ENCODE results near the gene LDB2.

LDB2 gene

GRCh38 chr4:16706251-16706650, 192.2 kb downstream of the LDB2 start:
- Mint-ChIP-seq H3K36me3 (ENCODE audit: low read depth) (no peaks in the 10 kb centered on the region), H3K4me1 (no peaks in the 10 kb centered on the region), H3K27me3 (no peaks in the 10 kb centered on the region), H3K9me3 (peaks cover 4% of the 10 kb centered on the region), H3K4me3 (no peak overlapping the region), H3K27ac (no peak overlapping the region)
- DNase-seq: no peak
- ATAC-seq: no peak

- peaks cover 4% of the 10 kb centered on the region for H3K9me3 Mint-ChIP-seq
- no peak for DNase-seq
- no peaks in the 10 kb centered on the region for H3K27me3 Mint-ChIP-seq
- H3K4me1 Mint-ChIP-seq: no peaks in the 10 kb centered on the region
- H3K36me3 Mint-ChIP-seq (ENCODE audit: low read depth): no peaks in the 10 kb centered on the region
- H3K27ac Mint-ChIP-seq: no peak overlapping the region
- ATAC-seq: no peak
- H3K4me3 Mint-ChIP-seq: no peak overlapping the region
Measured at GRCh38 chr4:16705341-16705740, 193.1 kb downstream of the LDB2 start.

GRCh38 chr4:16704489-16704888, 194.0 kb downstream of the LDB2 start:
- DNase-seq (no peak), ATAC-seq (no peak)
- no peaks in the 10 kb centered on the region for H3K36me3 Mint-ChIP-seq (ENCODE audit: low read depth)
- H3K27ac Mint-ChIP-seq: no peak overlapping the region
- no peaks in the 10 kb centered on the region for H3K27me3 Mint-ChIP-seq
- peaks cover 4% of the 10 kb centered on the region for H3K9me3 Mint-ChIP-seq
- H3K4me3 Mint-ChIP-seq: no peak overlapping the region
- H3K4me1 Mint-ChIP-seq: no peaks in the 10 kb centered on the region

- ATAC-seq (no peak), DNase-seq (no peak)
- Mint-ChIP-seq H3K9me3 (no peaks in the 10 kb centered on the region), H3K27me3 (no peaks in the 10 kb centered on the region), H3K36me3 (ENCODE audit: low read depth) (no peaks in the 10 kb centered on the region), H3K27ac (no peak overlapping the region), H3K4me3 (no peak overlapping the region), H3K4me1 (no peaks in the 10 kb centered on the region)
Measured at GRCh38 chr4:16695896-16696295, 202.5 kb downstream of the LDB2 start.

GRCh38 chr4:16694884-16695276, 203.6 kb downstream of the LDB2 start:
- Mint-ChIP-seq H3K27me3 (no peaks in the 10 kb centered on the region), H3K27ac (no peak overlapping the region), H3K4me1 (no peaks in the 10 kb centered on the region), H3K9me3 (no peaks in the 10 kb centered on the region), H3K36me3 (ENCODE audit: low read depth) (no peaks in the 10 kb centered on the region), H3K4me3 (no peak overlapping the region)
- ATAC-seq (no peak), DNase-seq (no peak)

GRCh38 chr4:16694173-16694883, 204.1 kb downstream of the LDB2 start:
- Mint-ChIP-seq H3K9me3 (no peaks in the 10 kb centered on the region), H3K4me1 (no peaks in the 10 kb centered on the region), H3K36me3 (ENCODE audit: low read depth) (no peaks in the 10 kb centered on the region), H3K4me3 (no peak overlapping the region), H3K27ac (no peak overlapping the region), H3K27me3 (no peaks in the 10 kb centered on the region)
- ATAC-seq (no peak), DNase-seq (no peak)

- Mint-ChIP-seq H3K27ac (no peak overlapping the region), H3K36me3 (ENCODE audit: low read depth) (no peaks in the 10 kb centered on the region), H3K4me1 (no peaks in the 10 kb centered on the region), H3K27me3 (no peaks in the 10 kb centered on the region), H3K9me3 (no peaks in the 10 kb centered on the region), H3K4me3 (no peak overlapping the region)
- DNase-seq: no peak
- ATAC-seq: no peak
Measured at GRCh38 chr4:16693641-16694040, 204.8 kb downstream of the LDB2 start.

- H3K36me3 Mint-ChIP-seq (ENCODE audit: low read depth): no peaks in the 10 kb centered on the region
- ATAC-seq (no peak), DNase-seq (no peak)
- H3K4me1 Mint-ChIP-seq: no peaks in the 10 kb centered on the region
- H3K9me3 Mint-ChIP-seq: no peaks in the 10 kb centered on the region
- no peak overlapping the region for H3K27ac Mint-ChIP-seq
- H3K27me3 Mint-ChIP-seq: no peaks in the 10 kb centered on the region
- H3K4me3 Mint-ChIP-seq: no peak overlapping the region
Measured at GRCh38 chr4:16692961-16693506, 205.4 kb downstream of the LDB2 start.

GRCh38 chr4:16692524-16692923, 205.9 kb downstream of the LDB2 start:
- ATAC-seq (no peak), DNase-seq (no peak)
- no peak overlapping the region for H3K4me3 Mint-ChIP-seq
- no peaks in the 10 kb centered on the region for H3K9me3 Mint-ChIP-seq
- no peaks in the 10 kb centered on the region for H3K27me3 Mint-ChIP-seq
- no peak overlapping the region for H3K27ac Mint-ChIP-seq
- no peaks in the 10 kb centered on the region for H3K4me1 Mint-ChIP-seq
- no peaks in the 10 kb centered on the region for H3K36me3 Mint-ChIP-seq (ENCODE audit: low read depth)

- no peak for DNase-seq
- no peaks in the 10 kb centered on the region for H3K36me3 Mint-ChIP-seq (ENCODE audit: low read depth)
- no peaks in the 10 kb centered on the region for H3K9me3 Mint-ChIP-seq
- no peak overlapping the region for H3K27ac Mint-ChIP-seq
- no peaks in the 10 kb centered on the region for H3K4me1 Mint-ChIP-seq
- H3K27me3 Mint-ChIP-seq: no peaks in the 10 kb centered on the region
- H3K4me3 Mint-ChIP-seq: no peak overlapping the region
- no peak for ATAC-seq
Measured at GRCh38 chr4:16692046-16692445, 206.4 kb downstream of the LDB2 start.

GRCh38 chr4:16691450-16691849, 207.0 kb downstream of the LDB2 start:
- Mint-ChIP-seq H3K4me3 (no peak overlapping the region), H3K9me3 (no peaks in the 10 kb centered on the region), H3K4me1 (no peaks in the 10 kb centered on the region), H3K36me3 (ENCODE audit: low read depth) (no peaks in the 10 kb centered on the region), H3K27me3 (no peaks in the 10 kb centered on the region), H3K27ac (no peak overlapping the region)
- no peak for DNase-seq
- no peak for ATAC-seq

GRCh38 chr4:16687845-16688244, 210.6 kb downstream of the LDB2 start:
- Mint-ChIP-seq H3K36me3 (ENCODE audit: low read depth) (no peaks in the 10 kb centered on the region), H3K27ac (no peak overlapping the region), H3K4me3 (no peak overlapping the region), H3K9me3 (no peaks in the 10 kb centered on the region), H3K4me1 (no peaks in the 10 kb centered on the region), H3K27me3 (no peaks in the 10 kb centered on the region)
- no peak for ATAC-seq
- no peak for DNase-seq

- H3K4me3 Mint-ChIP-seq: no peak overlapping the region
- no peaks in the 10 kb centered on the region for H3K9me3 Mint-ChIP-seq
- H3K4me1 Mint-ChIP-seq: no peaks in the 10 kb centered on the region
- DNase-seq: no peak
- H3K27ac Mint-ChIP-seq: no peak overlapping the region
- no peaks in the 10 kb centered on the region for H3K36me3 Mint-ChIP-seq (ENCODE audit: low read depth)
- ATAC-seq: no peak
- H3K27me3 Mint-ChIP-seq: no peaks in the 10 kb centered on the region
Measured at GRCh38 chr4:16687011-16687410, 211.4 kb downstream of the LDB2 start.

- H3K4me3 Mint-ChIP-seq: no peak overlapping the region
- H3K36me3 Mint-ChIP-seq (ENCODE audit: low read depth): no peaks in the 10 kb centered on the region
- ATAC-seq (no peak), DNase-seq (no peak)
- H3K27me3 Mint-ChIP-seq: no peaks in the 10 kb centered on the region
- H3K4me1 Mint-ChIP-seq: no peaks in the 10 kb centered on the region
- no peaks in the 10 kb centered on the region for H3K9me3 Mint-ChIP-seq
- H3K27ac Mint-ChIP-seq: no peak overlapping the region
Measured at GRCh38 chr4:16686195-16686594, 212.2 kb downstream of the LDB2 start.

GRCh38 chr4:16685536-16685935, 212.9 kb downstream of the LDB2 start:
- H3K4me3 Mint-ChIP-seq: no peak overlapping the region
- ATAC-seq (no peak), DNase-seq (no peak)
- H3K27ac Mint-ChIP-seq: no peak overlapping the region
- H3K9me3 Mint-ChIP-seq: no peaks in the 10 kb centered on the region
- no peaks in the 10 kb centered on the region for H3K4me1 Mint-ChIP-seq
- no peaks in the 10 kb centered on the region for H3K27me3 Mint-ChIP-seq
- no peaks in the 10 kb centered on the region for H3K36me3 Mint-ChIP-seq (ENCODE audit: low read depth)

- H3K27ac Mint-ChIP-seq: no peak overlapping the region
- DNase-seq (no peak), ATAC-seq (no peak)
- no peaks in the 10 kb centered on the region for H3K27me3 Mint-ChIP-seq
- no peaks in the 10 kb centered on the region for H3K4me1 Mint-ChIP-seq
- H3K36me3 Mint-ChIP-seq (ENCODE audit: low read depth): no peaks in the 10 kb centered on the region
- H3K9me3 Mint-ChIP-seq: no peaks in the 10 kb centered on the region
- H3K4me3 Mint-ChIP-seq: no peak overlapping the region
Measured at GRCh38 chr4:16684935-16685334, 213.5 kb downstream of the LDB2 start.
